Measurements from ENCODE around the gene SGPP1. TPM values are rescaled to one million over a fixed set of nuclear protein-coding genes. Genes with fewer than 3 reads are reported as not detected.

The SGPP1 gene
- total and polyA plus RNA-seq, 10 of the 15 experiments (the other 5 are each of a cell fraction or from before 2014, with no cell fraction given): 3.5 to 37.7 (median 25.5) TPM

DNA sequence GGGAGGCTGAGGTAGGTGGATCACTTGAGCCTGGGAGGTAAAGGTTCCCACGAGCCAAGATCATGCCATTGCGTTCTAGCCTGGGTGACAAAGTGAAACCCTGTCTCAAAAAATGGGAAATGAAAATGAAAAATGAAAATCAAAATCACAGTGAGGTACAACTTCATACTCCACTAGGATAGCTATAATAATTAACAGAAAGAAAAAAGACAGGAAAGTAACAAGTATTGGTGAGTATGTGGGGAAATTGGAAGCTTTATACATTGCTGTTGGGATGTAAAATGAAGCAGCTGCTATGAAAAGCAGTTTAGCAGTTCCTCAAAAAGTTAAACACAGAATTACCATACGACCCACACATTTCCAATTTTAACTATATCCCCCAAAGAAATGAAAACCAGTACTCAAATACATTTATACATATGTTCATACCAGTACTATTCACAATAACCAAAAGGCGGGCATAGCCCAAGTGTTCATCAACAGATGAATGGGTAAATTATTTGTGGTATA, 22.2 kb downstream of the SGPP1 start (continued):
- TF ChIP-seq, protein P1, sequence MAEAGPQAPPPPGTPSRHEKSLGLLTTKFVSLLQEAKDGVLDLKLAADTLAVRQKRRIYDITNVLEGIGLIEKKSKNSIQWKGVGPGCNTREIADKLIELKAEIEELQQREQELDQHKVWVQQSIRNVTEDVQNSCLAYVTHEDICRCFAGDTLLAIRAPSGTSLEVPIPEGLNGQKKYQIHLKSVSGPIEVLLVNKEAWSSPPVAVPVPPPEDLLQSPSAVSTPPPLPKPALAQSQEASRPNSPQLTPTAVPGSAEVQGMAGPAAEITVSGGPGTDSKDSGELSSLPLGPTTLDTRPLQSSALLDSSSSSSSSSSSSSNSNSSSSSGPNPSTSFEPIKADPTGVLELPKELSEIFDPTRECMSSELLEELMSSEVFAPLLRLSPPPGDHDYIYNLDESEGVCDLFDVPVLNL (IDR thresholded peaks at IDR 0.05; ENCODE audit: low read depth, low read length): no peak
- no peak for TF ChIP-seq ASH2L (IDR thresholded peaks at IDR 0.05; ENCODE audit: borderline replicate concordance, low read depth)
- TF ChIP-seq TCF3 (IDR thresholded peaks at IDR 0.05; ENCODE audit: borderline replicate concordance, insufficient read depth, low read depth, low read length): no peak
- no peak for TF ChIP-seq NR2F1 (conservative IDR thresholded peaks at IDR 0.05)
- TF ChIP-seq ZNF384 (IDR thresholded peaks at IDR 0.05; ENCODE audit: borderline replicate concordance, low read depth, low read length): no peak
- no peak for TF ChIP-seq HDGF (IDR thresholded peaks at IDR 0.05)
- no peak for TF ChIP-seq ATF3 (IDR thresholded peaks at IDR 0.05; ENCODE audit: borderline replicate concordance, extremely low read depth, low read depth, low read length)
- peak; percentile 28; the same call in 1 of the 2 replicates for TF ChIP-seq FOXM1 (IDR thresholded peaks at IDR 0.05; ENCODE audit: low read depth, low read length)
- TF ChIP-seq MYC (IDR thresholded peaks at IDR 0.05; ENCODE audit: insufficient read depth, insufficient read length, insufficient replicate concordance, low read length, severe bottlenecking): no peak
- TF ChIP-seq MXI1 (IDR thresholded peaks at IDR 0.05; ENCODE audit: low read depth, low read length): no peak
- TF ChIP-seq IKZF1 (conservative IDR thresholded peaks at IDR 0.05): peak; percentile 68; the same call in 1 of the 2 replicates
- TF ChIP-seq MEF2A (IDR thresholded peaks at IDR 0.05; ENCODE audit: insufficient read depth, low read depth, low read length): 0 out of 2 replicates have a peak, but pooled peaks have one; percentile 39
- TF ChIP-seq, protein P2, sequence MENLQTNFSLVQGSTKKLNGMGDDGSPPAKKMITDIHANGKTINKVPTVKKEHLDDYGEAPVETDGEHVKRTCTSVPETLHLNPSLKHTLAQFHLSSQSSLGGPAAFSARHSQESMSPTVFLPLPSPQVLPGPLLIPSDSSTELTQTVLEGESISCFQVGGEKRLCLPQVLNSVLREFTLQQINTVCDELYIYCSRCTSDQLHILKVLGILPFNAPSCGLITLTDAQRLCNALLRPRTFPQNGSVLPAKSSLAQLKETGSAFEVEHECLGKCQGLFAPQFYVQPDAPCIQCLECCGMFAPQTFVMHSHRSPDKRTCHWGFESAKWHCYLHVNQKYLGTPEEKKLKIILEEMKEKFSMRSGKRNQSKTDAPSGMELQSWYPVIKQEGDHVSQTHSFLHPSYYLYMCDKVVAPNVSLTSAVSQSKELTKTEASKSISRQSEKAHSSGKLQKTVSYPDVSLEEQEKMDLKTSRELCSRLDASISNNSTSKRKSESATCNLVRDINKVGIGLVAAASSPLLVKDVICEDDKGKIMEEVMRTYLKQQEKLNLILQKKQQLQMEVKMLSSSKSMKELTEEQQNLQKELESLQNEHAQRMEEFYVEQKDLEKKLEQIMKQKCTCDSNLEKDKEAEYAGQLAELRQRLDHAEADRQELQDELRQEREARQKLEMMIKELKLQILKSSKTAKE (IDR thresholded peaks at IDR 0.05; ENCODE audit: low read depth, poor library complexity, severe bottlenecking): peak; percentile 37
- peak in 1 of 2 experiments; percentile 44; a peak in 2 of 4 replicates for TF ChIP-seq EP300 (IDR thresholded peaks at IDR 0.05; ENCODE audit: borderline replicate concordance in 1 of 2, control insufficient read depth in 1 of 2, low read depth in 2 of 2, low read length in 2 of 2)
- TF ChIP-seq ZNF217 (IDR thresholded peaks at IDR 0.05): peak; percentile 73; the same call in 1 of the 2 replicates
- peak; percentile 62; the same call in 1 of the 2 replicates for TF ChIP-seq ZNF24 (IDR thresholded peaks at IDR 0.05)
- 0 out of 2 replicates have a peak, but pooled peaks have one; percentile 27 for TF ChIP-seq TCF12 (IDR thresholded peaks at IDR 0.05; ENCODE audit: low read depth, low read length)
- no peak for TF ChIP-seq JUNB (IDR thresholded peaks at IDR 0.05)
- no peak for TF ChIP-seq SMAD1 (IDR thresholded peaks at IDR 0.05; ENCODE audit: low read depth, partially characterized antibody)
- TF ChIP-seq PML (IDR thresholded peaks at IDR 0.05; ENCODE audit: low read length): no peak
- peak; percentile 50 for TF ChIP-seq MTA2 (IDR thresholded peaks at IDR 0.05; ENCODE audit: low read depth)
- TF ChIP-seq, protein P3, sequence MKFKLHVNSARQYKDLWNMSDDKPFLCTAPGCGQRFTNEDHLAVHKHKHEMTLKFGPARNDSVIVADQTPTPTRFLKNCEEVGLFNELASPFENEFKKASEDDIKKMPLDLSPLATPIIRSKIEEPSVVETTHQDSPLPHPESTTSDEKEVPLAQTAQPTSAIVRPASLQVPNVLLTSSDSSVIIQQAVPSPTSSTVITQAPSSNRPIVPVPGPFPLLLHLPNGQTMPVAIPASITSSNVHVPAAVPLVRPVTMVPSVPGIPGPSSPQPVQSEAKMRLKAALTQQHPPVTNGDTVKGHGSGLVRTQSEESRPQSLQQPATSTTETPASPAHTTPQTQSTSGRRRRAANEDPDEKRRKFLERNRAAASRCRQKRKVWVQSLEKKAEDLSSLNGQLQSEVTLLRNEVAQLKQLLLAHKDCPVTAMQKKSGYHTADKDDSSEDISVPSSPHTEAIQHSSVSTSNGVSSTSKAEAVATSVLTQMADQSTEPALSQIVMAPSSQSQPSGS (IDR thresholded peaks at IDR 0.05; ENCODE audit: low read length): peak; percentile 38; the same call in 1 of the 2 replicates
- no peak for TF ChIP-seq EZH2 (IDR thresholded peaks at IDR 0.05; ENCODE audit: borderline replicate concordance, control insufficient read depth, low read depth, low read length)
- TF ChIP-seq BHLHE40 (IDR thresholded peaks at IDR 0.05; ENCODE audit: borderline replicate concordance in 1 of 2, low read depth in 2 of 2, low read length in 1 of 2): 0 out of 4 replicates have a peak, but pooled peaks of 1 of the 2 experiments have one; percentile 9
- TF ChIP-seq CBX5 (IDR thresholded peaks at IDR 0.05; ENCODE audit: low read depth): no peak
- TF ChIP-seq CBFB (IDR thresholded peaks at IDR 0.05; ENCODE audit: low read depth): 0 out of 2 replicates have a peak, but pooled peaks have one; percentile 18
